SKM-1 treated with dmso at 0.1 percent for 144 hours (cell line): Measurements from ENCODE around the gene LHFPL6.

ENCODE experiments used
- DNase-seq: peaks from one replicate; lab custom pipeline; 2025; ENCODE audit not compliant: unreplicated experiment; lab: John Stamatoyannopoulos, UW

The LHFPL6 gene

GRCh38 chr13:39397226-39397895, 205.6 kb downstream of the LHFPL6 start:
- no peak for DNase-seq

GRCh38 chr13:39394796-39395678, 208.0 kb downstream of the LHFPL6 start:
- no peak for DNase-seq

GRCh38 chr13:39391761-39392160, 211.2 kb downstream of the LHFPL6 start:
- DNase-seq: no peak

- no peak for DNase-seq
Measured at GRCh38 chr13:39389013-39389412, 214.0 kb downstream of the LHFPL6 start.

- no peak for DNase-seq
Measured at GRCh38 chr13:39385621-39386231, 217.3 kb downstream of the LHFPL6 start.

- DNase-seq: no peak
Measured at GRCh38 chr13:39385154-39385553, 217.8 kb downstream of the LHFPL6 start.

- DNase-seq: no peak
Measured at GRCh38 chr13:39381456-39381855, 221.5 kb downstream of the LHFPL6 start.

GRCh38 chr13:39379667-39380655, 223.0 kb downstream of the LHFPL6 start:
- DNase-seq: no peak

GRCh38 chr13:39379118-39379517, 223.9 kb downstream of the LHFPL6 start:
- DNase-seq: no peak

GRCh38 chr13:39378306-39378705, 224.7 kb downstream of the LHFPL6 start:
- DNase-seq: no peak

GRCh38 chr13:39377699-39378098, 225.3 kb downstream of the LHFPL6 start:
- DNase-seq: no peak

- no peak for DNase-seq
Measured at GRCh38 chr13:39376076-39376475, 226.9 kb downstream of the LHFPL6 start.

GRCh38 chr13:39375601-39376000, 227.4 kb downstream of the LHFPL6 start:
- no peak for DNase-seq

GRCh38 chr13:39374741-39375189, 228.2 kb downstream of the LHFPL6 start:
- no peak for DNase-seq

- no peak for DNase-seq
Measured at GRCh38 chr13:39373145-39373544, 229.8 kb downstream of the LHFPL6 start.

- DNase-seq: no peak
Measured at GRCh38 chr13:39371706-39372105, 231.3 kb downstream of the LHFPL6 start.

- no peak for DNase-seq
Measured at GRCh38 chr13:39370554-39370953, 232.4 kb downstream of the LHFPL6 start.

- no peak for DNase-seq
Measured at GRCh38 chr13:39370048-39370447, 232.9 kb downstream of the LHFPL6 start.

GRCh38 chr13:39369161-39369890, 233.7 kb downstream of the LHFPL6 start:
- DNase-seq: no peak

- DNase-seq: no peak
Measured at GRCh38 chr13:39365879-39366278, 237.1 kb downstream of the LHFPL6 start.
